ENCODE data around the gene SDK2. TPM values are rescaled to one million over a fixed set of nuclear protein-coding genes. Genes with fewer than 3 reads are reported as not detected.

The SDK2 gene
- total and polyA plus RNA-seq, 2 donors: 0.66 to 0.87 TPM

DNA sequence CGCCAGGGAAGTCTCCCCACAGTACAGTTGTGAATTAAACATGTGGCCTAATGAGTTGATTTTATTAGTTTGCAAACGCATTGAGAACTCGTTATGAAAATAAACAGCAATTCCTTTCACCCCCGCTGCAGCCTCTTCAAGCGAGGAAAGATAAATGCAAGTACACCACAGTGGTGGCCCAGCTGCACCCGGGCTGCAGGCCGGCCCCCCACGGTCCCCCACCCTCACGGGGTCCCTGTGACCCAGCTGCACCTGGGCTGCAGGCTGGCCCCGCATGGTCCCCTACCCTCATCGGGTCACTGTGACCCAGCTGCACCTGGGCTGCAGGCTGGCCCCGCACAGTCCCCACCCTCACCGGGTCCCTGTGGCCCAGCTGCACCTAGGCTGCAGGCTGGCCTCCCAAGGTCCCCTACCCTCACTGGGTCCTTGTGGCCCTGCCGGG, 32.2 kb downstream of the SDK2 start:
- Histone ChIP-seq H3K36me3 (ENCODE audit: control insufficient read depth in 2 of 2, insufficient read depth in 2 of 2, low read length in 1 of 2) (no peaks in the 10 kb centered on the region), H3K4me3 (ENCODE audit: low read length in 2 of 2) (no peak overlapping the region), H3K9me3 (ENCODE audit: control insufficient read depth in 2 of 2, insufficient read depth in 1 of 2, low read length in 1 of 2) (no peaks in the 10 kb centered on the region), H3K27me3 (ENCODE audit: control insufficient read depth in 2 of 2, insufficient read depth in 1 of 2, low read length in 1 of 2) (no peaks in the 10 kb centered on the region), H3K4me1 (ENCODE audit: control insufficient read depth in 2 of 2, insufficient read depth in 2 of 2, low read length in 2 of 2) (peaks cover 0 to 4% of the 10 kb centered on the region in 2 donors), H3K27ac (ENCODE audit: low read depth in 1 of 2, low read length in 1 of 2) (no peak overlapping the region)
- DNase-seq (ENCODE audit: low read depth in 6 of 9, low spot score in 9 of 9): no peak
- WGBS: 93% methylated on average over 14 of the region's 14 CpGs

DNA sequence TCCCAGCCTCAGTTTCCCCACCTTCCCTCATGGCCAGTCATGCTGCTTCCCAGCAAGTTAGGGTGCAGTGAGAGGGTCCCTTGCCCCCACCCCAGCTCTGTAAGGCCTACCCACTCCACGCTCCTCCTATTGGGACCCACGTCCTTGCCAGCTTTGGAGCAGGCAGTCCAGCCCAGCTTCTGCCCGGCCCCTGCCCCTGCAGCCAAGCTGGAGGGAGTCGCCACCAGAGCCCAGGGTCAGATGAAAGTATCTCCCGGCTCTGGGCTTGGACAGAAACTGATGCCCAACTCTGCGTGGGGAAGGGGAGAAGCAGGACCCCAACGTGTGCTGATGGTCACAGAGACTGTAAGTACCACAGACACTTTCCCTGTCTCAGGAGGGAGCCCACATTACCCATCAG, 32.6 kb downstream of the SDK2 start:
- no peak for DNase-seq (ENCODE audit: low read depth in 6 of 9, low spot score in 9 of 9)
- no peaks in the 10 kb centered on the region for H3K27me3 ChIP-seq (ENCODE audit: control insufficient read depth in 2 of 2, insufficient read depth in 1 of 2, low read length in 1 of 2)
- H3K4me3 ChIP-seq (ENCODE audit: low read length in 2 of 2): no peak overlapping the region
- H3K36me3 ChIP-seq (ENCODE audit: control insufficient read depth in 2 of 2, insufficient read depth in 2 of 2, low read length in 1 of 2): no peaks in the 10 kb centered on the region
- no peak overlapping the region for H3K27ac ChIP-seq (ENCODE audit: low read depth in 1 of 2, low read length in 1 of 2)
- H3K9me3 ChIP-seq (ENCODE audit: control insufficient read depth in 2 of 2, insufficient read depth in 1 of 2, low read length in 1 of 2): no peaks in the 10 kb centered on the region
- H3K4me1 ChIP-seq (ENCODE audit: control insufficient read depth in 2 of 2, insufficient read depth in 2 of 2, low read length in 2 of 2): peaks cover 0 to 2% of the 10 kb centered on the region in 2 donors
- WGBS: 95% methylated on average over 7 of the region's 7 CpGs

DNA sequence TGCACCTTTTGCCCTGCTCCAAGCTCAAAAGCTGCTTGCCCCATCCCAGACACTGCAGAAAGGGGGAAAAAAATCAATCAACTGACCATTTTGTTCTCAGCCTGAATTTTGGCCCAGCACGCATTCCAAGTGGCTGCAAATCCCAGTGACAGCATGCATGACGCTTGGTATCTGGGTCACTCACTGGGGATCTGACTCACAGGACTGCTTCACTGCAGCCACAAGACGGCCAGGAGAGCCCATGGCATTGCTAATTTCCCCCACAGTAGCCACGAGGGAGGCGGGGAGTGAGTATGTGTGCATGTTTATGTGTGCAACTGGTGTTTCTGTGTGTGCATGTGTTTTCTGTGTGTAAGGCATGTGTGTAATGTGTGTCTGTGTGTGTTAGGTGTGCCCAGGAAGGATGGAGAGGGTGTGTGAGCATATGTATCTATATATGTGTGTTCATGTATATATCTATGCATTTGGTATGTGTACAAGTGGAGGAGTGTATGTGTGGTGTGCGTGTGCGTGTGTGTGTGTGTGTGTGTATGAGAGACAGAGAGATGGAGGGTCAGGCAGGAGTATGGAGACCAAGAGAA, 33.8 kb downstream of the SDK2 start:
- no peak for DNase-seq (ENCODE audit: low read depth in 6 of 9, low spot score in 9 of 9)
- Histone ChIP-seq H3K4me1 (ENCODE audit: control insufficient read depth in 2 of 2, insufficient read depth in 2 of 2, low read length in 2 of 2) (no peaks in the 10 kb centered on the region), H3K27ac (ENCODE audit: low read depth in 1 of 2, low read length in 1 of 2) (no peak overlapping the region), H3K36me3 (ENCODE audit: control insufficient read depth in 2 of 2, insufficient read depth in 2 of 2, low read length in 1 of 2) (no peaks in the 10 kb centered on the region), H3K4me3 (ENCODE audit: low read length in 2 of 2) (no peak overlapping the region), H3K27me3 (ENCODE audit: control insufficient read depth in 2 of 2, insufficient read depth in 1 of 2, low read length in 1 of 2) (no peaks in the 10 kb centered on the region), H3K9me3 (ENCODE audit: control insufficient read depth in 2 of 2, insufficient read depth in 1 of 2, low read length in 1 of 2) (no peaks in the 10 kb centered on the region)
- 96% methylated on average over 7 of the region's 7 CpGs for WGBS

DNA sequence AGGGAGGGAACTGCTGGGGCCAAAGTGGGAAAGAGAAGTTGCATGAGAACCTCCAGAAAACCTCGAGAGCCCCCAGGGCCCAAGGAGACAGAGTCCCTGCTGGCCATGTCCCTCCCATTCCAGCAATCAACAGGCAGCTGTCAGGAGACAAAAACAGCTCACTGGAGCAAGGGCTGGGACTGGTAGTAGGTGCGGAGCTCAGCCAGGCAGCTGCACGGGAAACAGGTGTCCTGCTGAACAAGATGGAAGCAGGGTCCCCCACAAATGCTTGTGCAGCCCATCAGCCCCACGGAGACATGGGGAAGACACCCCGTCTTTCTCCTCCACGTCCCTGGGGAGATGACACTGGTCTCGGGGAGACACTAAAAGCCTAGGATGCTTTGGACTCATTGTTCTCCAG, 34.5 kb downstream of the SDK2 start:
- no peak overlapping the region for H3K4me3 ChIP-seq (ENCODE audit: low read length in 2 of 2)
- WGBS: 97% methylated on average over 7 of the region's 7 CpGs
- DNase-seq (ENCODE audit: low read depth in 6 of 9, low spot score in 9 of 9): no peak
- no peaks in the 10 kb centered on the region for H3K27me3 ChIP-seq (ENCODE audit: control insufficient read depth in 2 of 2, insufficient read depth in 1 of 2, low read length in 1 of 2)
- no peaks in the 10 kb centered on the region for H3K36me3 ChIP-seq (ENCODE audit: control insufficient read depth in 2 of 2, insufficient read depth in 2 of 2, low read length in 1 of 2)
- no peaks in the 10 kb centered on the region for H3K9me3 ChIP-seq (ENCODE audit: control insufficient read depth in 2 of 2, insufficient read depth in 1 of 2, low read length in 1 of 2)
- H3K4me1 ChIP-seq (ENCODE audit: control insufficient read depth in 2 of 2, insufficient read depth in 2 of 2, low read length in 2 of 2): no peaks in the 10 kb centered on the region
- no peak overlapping the region for H3K27ac ChIP-seq (ENCODE audit: low read depth in 1 of 2, low read length in 1 of 2)

DNA sequence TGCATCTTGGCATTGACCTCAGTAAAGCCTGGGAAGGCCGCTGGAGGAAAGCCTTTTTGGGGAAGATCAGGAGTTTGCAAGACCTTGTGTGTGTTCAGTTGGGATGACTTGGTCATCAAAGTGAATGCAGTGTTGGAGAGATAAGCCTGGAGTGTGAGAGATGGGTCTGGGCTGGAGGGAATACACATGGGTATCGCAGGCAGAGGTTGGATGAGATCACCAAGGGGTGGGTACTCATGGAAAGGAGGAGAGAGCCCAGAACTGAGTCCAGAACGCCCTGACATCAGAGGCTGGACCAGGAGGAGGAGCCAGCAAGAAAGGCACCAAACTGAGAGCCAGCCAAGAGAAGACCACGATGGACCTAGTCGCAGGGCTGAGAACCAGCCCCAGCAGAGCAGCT, 35.2 kb downstream of the SDK2 start:
- Histone ChIP-seq H3K4me3 (ENCODE audit: low read length in 2 of 2) (no peak overlapping the region), H3K27me3 (ENCODE audit: control insufficient read depth in 2 of 2, insufficient read depth in 1 of 2, low read length in 1 of 2) (no peaks in the 10 kb centered on the region), H3K36me3 (ENCODE audit: control insufficient read depth in 2 of 2, insufficient read depth in 2 of 2, low read length in 1 of 2) (no peaks in the 10 kb centered on the region), H3K9me3 (ENCODE audit: control insufficient read depth in 2 of 2, insufficient read depth in 1 of 2, low read length in 1 of 2) (no peaks in the 10 kb centered on the region), H3K4me1 (ENCODE audit: control insufficient read depth in 2 of 2, insufficient read depth in 2 of 2, low read length in 2 of 2) (no peaks in the 10 kb centered on the region), H3K27ac (ENCODE audit: low read depth in 1 of 2, low read length in 1 of 2) (no peak overlapping the region)
- no peak for DNase-seq (ENCODE audit: low read depth in 6 of 9, low spot score in 9 of 9)
- WGBS: 94% methylated on average over 5 of the region's 5 CpGs

DNA sequence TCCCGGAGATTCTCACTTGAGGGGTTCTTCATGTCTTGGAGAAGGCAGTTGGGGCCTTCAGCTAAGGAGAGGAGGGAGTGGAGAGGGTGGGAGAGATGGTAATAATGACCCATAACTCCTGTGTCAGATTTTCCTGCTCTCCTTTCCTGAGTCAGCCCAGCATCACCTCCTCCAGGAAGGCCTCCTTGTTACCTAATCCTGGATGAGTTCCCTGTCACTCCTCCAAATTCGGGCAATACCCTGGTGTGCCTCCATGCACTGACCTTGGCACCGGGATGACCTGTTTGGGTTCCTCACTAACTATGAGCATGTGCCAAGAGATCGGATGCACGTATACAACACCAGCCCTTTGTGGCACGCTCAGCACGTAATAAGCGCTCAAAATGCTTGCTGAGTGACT, 38.8 kb downstream of the SDK2 start:
- Histone ChIP-seq H3K4me3 (ENCODE audit: low read length in 2 of 2) (no peak overlapping the region), H3K4me1 (ENCODE audit: control insufficient read depth in 2 of 2, insufficient read depth in 2 of 2, low read length in 2 of 2) (no peaks in the 10 kb centered on the region), H3K36me3 (ENCODE audit: control insufficient read depth in 2 of 2, insufficient read depth in 2 of 2, low read length in 1 of 2) (no peaks in the 10 kb centered on the region), H3K27ac (ENCODE audit: low read depth in 1 of 2, low read length in 1 of 2) (no peak overlapping the region), H3K27me3 (ENCODE audit: control insufficient read depth in 2 of 2, insufficient read depth in 1 of 2, low read length in 1 of 2) (no peaks in the 10 kb centered on the region), H3K9me3 (ENCODE audit: control insufficient read depth in 2 of 2, insufficient read depth in 1 of 2, low read length in 1 of 2) (no peaks in the 10 kb centered on the region)
- no peak for DNase-seq (ENCODE audit: low read depth in 6 of 9, low spot score in 9 of 9)
- 98% methylated on average over 8 of the region's 8 CpGs for whole genome bisulfite sequencing

DNA sequence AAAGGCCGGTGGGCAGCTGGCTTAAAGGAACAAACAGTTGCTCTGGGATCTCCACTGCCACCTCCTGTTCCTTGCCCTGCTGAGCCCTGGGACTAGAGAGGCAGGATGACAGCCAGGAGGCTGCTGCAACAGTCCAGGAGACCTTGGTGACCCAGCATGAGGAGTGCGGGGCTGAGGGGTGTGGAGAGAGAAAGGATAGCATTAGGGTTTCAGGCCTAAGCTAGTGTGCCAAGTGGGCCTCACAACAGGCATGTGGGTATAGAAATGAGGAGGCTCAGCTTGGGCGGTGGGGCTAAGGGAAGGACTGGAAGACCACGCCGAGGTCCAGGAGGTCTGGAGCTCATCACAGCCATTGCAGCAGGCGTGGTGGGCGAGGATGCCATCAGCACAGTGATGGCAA, 39.8 kb downstream of the SDK2 start:
- H3K36me3 ChIP-seq (ENCODE audit: control insufficient read depth in 2 of 2, insufficient read depth in 2 of 2, low read length in 1 of 2): no peaks in the 10 kb centered on the region
- no peaks in the 10 kb centered on the region for H3K9me3 ChIP-seq (ENCODE audit: control insufficient read depth in 2 of 2, insufficient read depth in 1 of 2, low read length in 1 of 2)
- no peak overlapping the region for H3K4me3 ChIP-seq (ENCODE audit: low read length in 2 of 2)
- H3K27me3 ChIP-seq (ENCODE audit: control insufficient read depth in 2 of 2, insufficient read depth in 1 of 2, low read length in 1 of 2): no peaks in the 10 kb centered on the region
- no peaks in the 10 kb centered on the region for H3K4me1 ChIP-seq (ENCODE audit: control insufficient read depth in 2 of 2, insufficient read depth in 2 of 2, low read length in 2 of 2)
- WGBS: 94% methylated on average over 7 of the region's 7 CpGs
- H3K27ac ChIP-seq (ENCODE audit: low read depth in 1 of 2, low read length in 1 of 2): no peak overlapping the region
- no peak for DNase-seq (ENCODE audit: low read depth in 6 of 9, low spot score in 9 of 9)

DNA sequence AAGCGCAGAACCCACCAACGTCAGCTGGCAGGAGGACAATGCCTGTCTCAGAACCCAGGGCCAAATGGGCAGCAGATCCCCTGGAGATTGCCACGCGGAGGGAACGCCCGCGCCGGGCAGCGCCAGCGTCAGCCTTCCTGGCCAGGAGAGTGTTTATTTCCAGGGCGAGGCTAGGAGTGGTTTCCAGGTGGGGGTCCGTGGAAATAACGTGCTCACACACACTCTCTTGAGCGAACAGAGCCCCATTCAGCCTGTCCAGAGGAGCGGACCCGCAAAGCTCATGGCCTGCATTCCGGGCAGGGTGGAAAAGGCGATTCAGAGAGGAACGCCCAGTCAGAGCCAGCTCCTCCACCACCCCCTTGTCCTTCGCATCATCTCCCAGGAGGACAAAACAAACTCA, 40.3 kb downstream of the SDK2 start:
- Histone ChIP-seq H3K27ac (ENCODE audit: low read depth in 1 of 2, low read length in 1 of 2) (no peak overlapping the region), H3K4me1 (ENCODE audit: control insufficient read depth in 2 of 2, insufficient read depth in 2 of 2, low read length in 2 of 2) (no peaks in the 10 kb centered on the region), H3K27me3 (ENCODE audit: control insufficient read depth in 2 of 2, insufficient read depth in 1 of 2, low read length in 1 of 2) (no peaks in the 10 kb centered on the region), H3K9me3 (ENCODE audit: control insufficient read depth in 2 of 2, insufficient read depth in 1 of 2, low read length in 1 of 2) (no peaks in the 10 kb centered on the region), H3K36me3 (ENCODE audit: control insufficient read depth in 2 of 2, insufficient read depth in 2 of 2, low read length in 1 of 2) (no peaks in the 10 kb centered on the region), H3K4me3 (ENCODE audit: low read length in 2 of 2) (no peak overlapping the region)
- 98% methylated on average over 20 of the region's 20 CpGs for WGBS
- DNase-seq (ENCODE audit: low read depth in 6 of 9, low spot score in 9 of 9): no peak

DNA sequence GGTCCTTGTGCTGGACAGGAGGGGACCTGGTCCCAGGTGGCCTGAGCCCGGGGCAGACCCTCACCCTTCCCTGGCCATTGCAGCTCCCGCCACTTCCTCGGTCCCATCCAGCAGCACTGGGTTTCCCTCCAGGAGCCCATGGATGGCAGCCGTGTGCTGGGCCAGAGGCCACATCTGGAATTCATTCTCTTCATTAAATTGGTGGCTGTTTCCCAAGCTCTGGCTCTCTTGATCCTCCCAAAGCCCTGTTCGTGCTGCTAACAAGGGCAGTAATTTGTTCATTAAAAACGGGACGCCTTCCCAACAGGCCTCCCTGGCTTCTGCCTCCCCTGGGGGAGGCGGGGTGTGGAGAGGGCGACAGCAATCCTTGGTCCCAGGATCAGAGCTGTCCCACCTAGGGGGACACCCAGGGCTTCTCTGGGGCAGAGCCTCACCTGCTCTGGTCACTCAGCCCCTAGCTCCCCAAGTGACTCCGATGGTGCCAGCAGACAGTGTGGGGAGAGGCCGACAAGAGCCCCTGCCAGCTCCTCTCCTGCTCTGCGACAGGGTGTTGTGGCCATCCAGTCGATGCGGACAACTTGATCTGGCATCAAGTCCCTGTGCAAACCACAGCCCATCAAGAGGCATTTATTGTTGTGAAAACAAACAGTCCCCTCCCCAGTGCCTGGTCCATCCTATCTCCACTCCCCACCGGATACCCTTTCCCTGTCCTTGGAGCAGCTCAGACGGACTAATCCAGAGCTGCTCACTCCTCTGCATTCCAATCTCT, 44.0 kb downstream of the SDK2 start:
- 95% methylated on average over 16 of the region's 16 CpGs for WGBS
- Histone ChIP-seq H3K9me3 (ENCODE audit: control insufficient read depth in 2 of 2, insufficient read depth in 1 of 2, low read length in 1 of 2) (no peaks in the 10 kb centered on the region), H3K4me3 (ENCODE audit: low read length in 2 of 2) (no peak overlapping the region), H3K27me3 (ENCODE audit: control insufficient read depth in 2 of 2, insufficient read depth in 1 of 2, low read length in 1 of 2) (no peaks in the 10 kb centered on the region), H3K27ac (ENCODE audit: low read depth in 1 of 2, low read length in 1 of 2) (no peak overlapping the region), H3K36me3 (ENCODE audit: control insufficient read depth in 2 of 2, insufficient read depth in 2 of 2, low read length in 1 of 2) (no peaks in the 10 kb centered on the region), H3K4me1 (ENCODE audit: control insufficient read depth in 2 of 2, insufficient read depth in 2 of 2, low read length in 2 of 2) (peaks cover 2 to 4% of the 10 kb centered on the region in 2 donors)
- DNase-seq (ENCODE audit: low read depth in 6 of 9, low spot score in 9 of 9): no peak
